Right lobe of liver (tissue), 4 donors: ENCODE results near the gene TCEANC.

Experiments
- CTCF ChIP-seq, 4 donors: fragments of 200-600 bp in 3 of 4; fragments of 450-650 bp in 1 of 4; IDR thresholded peaks; one replicate each; pipeline versions ENCODE4 v1.5.1 to v1.8.0; 2016 to 2022; ENCODE audit warnings: antibody characterized with exemption in 4 of 4, mild to moderate bottlenecking in 2 of 4
- POLR2A ChIP-seq: fragments of 450-650 bp; IDR thresholded peaks from one replicate; pipeline ENCODE4 v1.6.1; 2017; ENCODE audit warnings: antibody characterized with exemption, mild to moderate bottlenecking
- donor health status: DM: no; HTN: no; CAD: no.
- donor health status: DM: no; HTN: no; CAD: no.
- donor health status: DM: no; HTN: yes; CAD: no.

DNA sequence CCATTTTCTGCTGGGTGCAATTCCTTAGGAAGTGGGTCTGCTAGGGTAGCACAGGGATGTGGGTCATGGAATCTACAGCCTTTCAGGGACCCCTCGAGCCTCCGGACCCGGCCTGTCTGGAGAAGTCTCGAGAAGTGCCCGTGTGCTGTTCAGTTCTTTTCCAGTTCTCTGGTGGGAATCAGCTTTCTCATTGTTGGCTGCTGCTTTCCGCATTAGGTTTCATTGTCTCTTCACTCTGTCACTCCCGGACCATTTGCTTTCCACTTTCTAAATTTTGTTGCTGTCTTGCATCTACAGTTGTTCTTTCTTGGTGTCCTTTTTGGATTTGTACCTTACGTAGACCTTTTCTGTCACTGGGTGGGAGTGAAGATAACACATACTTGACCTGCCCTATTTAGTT is 42.0 kb downstream of the TCEANC start:
- TF ChIP-seq CTCF (IDR thresholded peaks at IDR 0.05), result no peak
- no peak for TF ChIP-seq POLR2A
